GM12891 (cell line): ENCODE data around the gene PNISR.
"Not testable (repeated sequence)": the region's sequence is repeated elsewhere in the genome, so short reads cannot be mapped to it uniquely, and the experiment has no call there.

Experiments used
- PAX5 ChIP-seq: IDR thresholded peaks from 2 replicates; pipeline ENCODE4 v1.6.1; 2011; ENCODE audit warnings: low read length, moderate library complexity, mild to moderate bottlenecking; ENCODE audit not compliant: insufficient read depth, severe bottlenecking
- POLR2A ChIP-seq: IDR thresholded peaks from 2 replicates; pipeline ENCODE4 v1.6.1; 2011; ENCODE audit warnings: low read depth, low read length, control low read depth
- POLR2AphosphoS5 ChIP-seq: IDR thresholded peaks from 2 replicates; pipeline ENCODE4 v1.6.1; 2011; ENCODE audit warnings: low read depth, low read length, control low read depth
- POU2F2 ChIP-seq: IDR thresholded peaks from 2 replicates; pipeline ENCODE4 v1.6.1; 2011; ENCODE audit warnings: low read depth, mild to moderate bottlenecking, control low read depth, low read length, moderate library complexity
- TAF1 ChIP-seq: IDR thresholded peaks from 2 replicates; pipeline ENCODE4 v1.6.1; 2011; ENCODE audit warnings: low read depth, low read length, control low read depth

GRCh38 chr6:99459133-99459532 lies 34.0 kb upstream of the PNISR start:
- not testable (repeated sequence) for TF ChIP-seq POLR2A, POLR2AphosphoS5, PAX5, TAF1, POU2F2
